ENCODE measurements around the gene KCMF1.

KCMF1 gene

DNA sequence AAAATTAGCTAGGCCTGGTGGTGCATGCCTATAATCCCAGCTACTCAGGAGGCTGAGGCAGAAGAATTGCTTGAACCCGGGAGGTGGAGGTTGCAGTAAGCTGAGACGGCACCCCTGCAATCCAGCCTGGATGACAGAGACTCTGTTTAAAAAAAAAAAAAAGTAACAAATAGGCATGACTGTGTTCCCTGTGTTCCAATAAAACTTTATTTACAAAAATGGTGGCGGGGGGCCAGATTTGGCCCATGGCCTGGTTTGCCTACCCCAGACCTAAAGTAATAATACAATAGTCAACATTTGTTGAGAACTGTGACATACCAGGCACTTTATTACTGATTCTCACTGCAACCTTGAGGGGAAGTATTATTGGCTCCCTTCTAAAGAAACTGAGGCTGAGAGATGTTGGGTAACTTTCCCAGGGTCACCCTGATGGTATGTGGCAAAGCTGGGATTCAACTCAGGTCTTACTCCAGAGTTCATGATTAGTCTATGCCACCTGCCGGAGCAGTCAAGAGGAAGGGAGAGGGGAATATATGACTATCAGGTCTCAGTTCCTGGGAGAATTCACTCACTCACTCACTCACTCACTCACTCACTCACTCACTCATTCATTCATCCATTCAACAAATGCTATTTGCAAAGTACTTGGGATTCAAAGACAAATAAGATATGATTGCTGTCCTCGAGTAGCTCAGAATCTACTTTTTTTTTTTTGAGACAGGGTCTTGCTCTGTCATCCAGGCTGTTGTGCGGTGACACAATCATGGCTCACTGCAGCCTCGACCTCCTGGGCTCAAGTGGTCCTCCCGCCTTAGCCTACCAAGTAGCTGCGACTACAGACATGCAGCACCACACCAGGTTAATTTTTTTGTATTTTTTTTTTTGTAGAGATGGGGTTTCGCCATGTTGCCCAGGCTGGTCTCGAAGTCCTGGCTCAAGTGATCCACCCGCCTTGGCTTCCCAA, 14.3 kb upstream of the KCMF1 start:
- DNase-seq, result no peak

DNA sequence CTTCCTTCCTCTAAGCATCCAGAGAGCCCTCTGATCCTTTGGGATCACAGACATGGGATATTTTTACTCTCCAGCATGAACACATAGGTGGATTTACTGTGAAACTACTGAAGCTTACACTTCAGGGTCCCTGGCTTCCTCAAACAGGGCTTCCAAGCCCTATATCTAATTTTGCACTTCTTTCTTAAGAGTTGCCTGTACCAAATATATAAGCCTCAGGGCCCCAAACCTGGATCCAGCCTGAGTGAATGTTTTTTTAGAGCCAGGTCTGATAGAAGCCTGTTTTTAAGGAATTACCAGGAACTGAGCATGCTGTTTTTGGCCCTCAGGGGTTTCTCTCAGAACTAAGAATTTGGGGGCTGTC, 13.2 kb upstream of the KCMF1 start:
- no peak for DNase-seq

DNA sequence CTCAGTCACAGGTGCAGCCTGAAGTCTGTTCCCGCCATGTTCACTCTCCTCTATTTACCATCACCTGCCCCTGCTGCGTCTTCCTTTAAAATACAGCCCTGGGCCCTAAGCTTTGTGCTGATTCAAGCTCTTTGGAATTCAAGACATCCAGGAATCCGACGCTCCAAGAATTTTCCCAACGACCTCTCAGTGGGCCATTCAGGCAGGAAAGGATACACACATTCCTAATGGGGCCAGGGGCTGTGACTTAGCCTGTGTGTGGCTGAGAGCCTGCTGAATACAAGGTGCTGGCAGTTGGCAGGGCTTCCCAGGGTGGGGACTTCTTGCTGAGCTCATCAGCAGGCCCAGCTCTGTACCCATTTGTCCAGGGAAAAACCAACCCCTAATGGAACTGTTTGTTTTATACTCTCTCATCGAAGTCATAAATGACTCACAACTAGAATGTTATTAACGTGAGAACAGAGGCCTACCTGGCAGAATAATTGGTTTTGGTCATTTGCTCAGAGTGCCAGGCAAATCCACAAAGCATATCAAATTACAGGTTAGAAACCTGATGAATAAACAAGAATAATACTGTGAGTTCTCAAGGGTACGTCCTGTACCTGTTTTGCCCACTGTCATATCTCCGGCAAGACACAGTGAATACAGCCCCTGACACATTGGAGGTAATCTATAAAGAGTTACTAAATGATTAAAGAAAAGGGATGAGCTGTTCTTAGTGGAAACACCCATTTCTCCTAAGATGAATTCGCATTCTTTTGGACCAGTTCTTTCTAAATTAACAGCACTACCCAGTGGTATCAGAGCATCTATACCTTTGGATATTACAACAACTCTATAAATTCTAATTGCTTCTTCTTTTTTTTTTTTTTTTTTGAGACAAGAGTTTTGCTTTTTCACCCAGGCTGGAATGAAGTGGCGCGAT, 12.6 kb upstream of the KCMF1 start:
- DNase-seq, result no peak

DNA sequence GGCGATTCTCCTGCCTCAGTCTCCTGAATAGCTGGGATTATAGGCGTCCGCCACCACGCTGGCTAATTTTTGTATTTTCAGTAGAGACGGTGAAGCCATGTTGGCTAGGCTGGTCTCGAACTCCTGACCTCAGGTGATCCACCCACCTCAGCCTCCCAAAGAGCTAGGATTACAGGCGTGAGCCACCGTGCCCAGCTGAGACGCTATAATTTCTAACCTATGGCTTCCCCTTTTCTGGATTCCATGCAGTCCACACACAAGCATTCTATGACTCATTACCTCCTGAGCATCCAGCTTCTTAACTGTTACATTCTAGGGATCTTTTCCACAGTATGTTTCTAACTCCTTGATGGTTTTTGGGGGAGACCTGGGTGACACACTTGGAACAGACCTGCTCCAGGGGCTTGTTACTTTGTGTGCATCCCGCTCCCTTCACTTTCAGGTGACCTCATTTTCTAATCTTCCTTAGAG, 11.8 kb upstream of the KCMF1 start:
- no peak for DNase-seq

DNA sequence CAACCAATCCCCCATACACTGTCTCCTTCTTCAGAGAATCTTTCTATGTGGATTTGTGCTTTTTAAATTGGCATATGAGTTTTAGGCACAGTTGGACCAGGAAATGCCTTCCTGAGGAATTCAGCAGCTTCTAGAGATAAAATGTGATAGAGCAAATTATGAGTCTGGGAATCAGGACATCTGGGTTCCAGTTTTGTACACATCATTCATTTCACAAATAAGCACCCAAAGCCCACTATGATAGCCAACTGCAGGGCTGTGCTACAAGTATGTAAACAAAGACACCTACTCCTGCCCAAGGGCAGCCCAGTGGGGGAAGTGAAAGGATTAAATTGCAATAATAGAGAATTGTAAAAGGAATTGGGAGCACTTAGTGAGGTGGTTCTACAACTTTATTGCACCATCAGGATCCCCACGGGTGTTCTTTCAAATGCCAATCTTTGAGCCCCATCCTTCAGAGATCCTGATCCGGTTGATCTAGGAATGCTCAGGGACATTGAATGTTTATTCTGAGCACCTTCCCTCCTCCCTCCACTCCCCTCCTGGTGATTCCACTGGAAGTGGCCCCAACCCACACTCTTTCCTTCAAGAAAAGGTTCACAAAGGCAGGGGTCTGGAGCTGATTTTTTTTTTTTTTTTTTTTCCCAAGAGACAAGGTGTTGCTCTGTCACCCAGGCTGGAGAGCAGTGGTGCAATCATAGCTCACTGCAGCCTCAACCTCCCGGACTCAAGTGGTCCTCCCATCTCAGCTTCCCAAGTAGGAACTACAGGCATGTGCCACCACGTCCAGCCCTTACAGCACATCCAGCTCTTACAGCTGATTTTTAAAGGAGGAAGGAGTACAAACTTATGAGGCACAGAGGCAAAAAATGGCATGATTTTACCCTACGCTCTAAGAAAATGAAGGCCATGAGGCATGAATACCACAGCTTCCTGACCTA, 11.1 kb upstream of the KCMF1 start:
- no peak for DNase-seq

DNA sequence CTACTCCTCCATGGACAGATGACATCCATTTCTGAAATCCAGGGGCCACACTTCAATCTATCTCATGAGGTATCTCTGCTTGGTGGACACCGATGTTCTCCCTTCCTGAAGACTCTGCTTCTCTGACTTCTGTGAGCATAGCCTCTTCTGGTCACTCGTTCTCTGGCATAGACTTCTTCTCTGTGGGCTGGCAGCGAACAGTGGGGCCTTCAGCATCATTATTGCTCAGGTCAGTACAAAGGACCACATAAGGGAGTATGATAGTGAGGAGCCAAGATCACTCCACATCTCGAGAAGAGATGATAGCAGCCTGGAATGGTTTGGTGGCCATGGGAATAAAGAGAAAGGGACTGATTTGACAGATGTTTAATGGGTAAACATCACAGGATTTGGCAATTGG, 8.0 kb upstream of the KCMF1 start:
- no peak for DNase-seq

DNA sequence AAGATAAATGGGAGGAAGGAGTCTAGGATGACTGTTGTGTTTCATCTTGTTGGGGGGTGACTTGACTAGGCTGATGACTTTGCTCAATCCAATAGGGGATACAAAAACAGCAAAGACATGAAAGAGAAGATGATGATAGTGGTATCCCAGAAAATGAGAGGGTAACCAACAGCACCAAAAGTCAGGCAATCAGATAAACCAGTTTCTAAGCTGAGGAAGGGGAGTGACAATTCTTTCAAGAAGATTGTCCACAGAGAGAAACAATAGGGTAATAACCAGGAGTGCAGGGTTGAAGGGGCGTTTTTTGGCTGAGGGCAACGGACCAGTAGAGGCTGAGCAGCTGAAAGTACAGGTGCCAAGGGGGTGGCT, 7.7 kb upstream of the KCMF1 start:
- no peak for DNase-seq

DNA sequence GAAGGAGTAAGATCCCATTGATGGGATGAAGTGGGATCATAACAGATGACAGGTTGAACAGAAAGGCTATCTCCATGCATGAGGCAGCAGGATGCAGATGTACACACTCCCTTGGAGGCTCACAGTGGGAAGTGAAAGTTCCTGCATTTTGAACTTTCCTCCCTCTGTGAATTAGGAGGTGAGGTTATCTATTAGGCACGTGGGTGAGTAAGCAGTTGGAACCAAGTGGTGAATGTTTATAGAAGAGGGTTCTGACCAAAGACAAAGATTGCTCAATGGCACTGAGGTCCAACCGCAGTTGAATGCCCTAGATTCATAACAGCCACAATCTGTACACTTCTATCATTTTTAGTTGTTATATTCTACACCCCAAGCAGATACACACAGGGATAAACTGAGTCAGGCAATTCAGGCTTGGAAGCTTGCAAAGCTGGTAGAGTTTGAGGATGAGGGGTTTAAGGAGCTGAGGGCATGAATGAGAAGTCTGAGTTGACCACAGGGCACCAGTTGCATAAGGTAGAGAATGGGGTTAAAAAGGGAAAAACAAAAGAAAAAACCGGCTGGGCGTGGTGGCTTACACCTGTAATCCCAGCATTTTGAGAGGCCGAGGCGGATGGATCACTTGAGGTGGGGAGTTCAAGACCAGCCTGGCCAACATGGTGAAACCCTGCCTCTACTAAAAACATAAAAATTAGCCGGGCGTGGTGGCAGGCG, 7.1 kb upstream of the KCMF1 start:
- no peak for DNase-seq

DNA sequence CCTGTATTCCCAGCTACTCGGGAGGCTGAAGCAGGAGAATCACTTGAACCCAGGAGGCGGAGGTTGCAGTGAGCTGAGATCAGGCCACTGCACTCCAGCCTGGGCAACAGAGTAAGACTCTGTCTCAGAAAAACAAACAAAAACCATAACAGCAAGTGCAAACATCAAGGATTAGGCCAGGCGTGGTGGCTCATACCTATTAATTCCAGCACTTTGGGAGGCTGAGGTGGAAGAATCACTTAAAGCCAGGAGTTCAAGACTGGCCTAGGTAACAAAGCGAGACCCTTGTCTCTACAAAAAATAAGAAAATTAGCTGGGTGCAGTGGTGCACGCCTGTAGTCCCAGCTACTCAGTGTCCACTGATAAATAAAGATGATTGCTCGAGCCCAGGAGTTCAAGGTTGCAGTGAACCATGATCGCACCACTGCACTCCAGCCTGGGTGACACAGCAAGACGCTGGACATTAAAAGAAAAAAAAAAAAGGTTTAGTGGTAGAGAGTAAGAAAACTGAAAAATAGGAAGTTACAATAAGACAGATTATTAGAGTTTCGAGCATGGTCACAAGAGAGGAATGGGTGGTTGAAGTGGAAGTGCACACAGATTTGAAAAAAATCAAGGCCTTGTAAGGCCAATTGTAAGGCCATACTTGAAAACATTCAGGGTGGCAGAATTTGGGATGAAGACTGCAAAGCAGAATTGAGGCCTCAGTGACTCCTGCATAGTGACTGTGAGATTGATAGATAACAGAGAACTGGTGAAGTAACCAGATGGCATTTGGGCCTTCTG, 6.4 kb upstream of the KCMF1 start:
- DNase-seq, result no peak

DNA sequence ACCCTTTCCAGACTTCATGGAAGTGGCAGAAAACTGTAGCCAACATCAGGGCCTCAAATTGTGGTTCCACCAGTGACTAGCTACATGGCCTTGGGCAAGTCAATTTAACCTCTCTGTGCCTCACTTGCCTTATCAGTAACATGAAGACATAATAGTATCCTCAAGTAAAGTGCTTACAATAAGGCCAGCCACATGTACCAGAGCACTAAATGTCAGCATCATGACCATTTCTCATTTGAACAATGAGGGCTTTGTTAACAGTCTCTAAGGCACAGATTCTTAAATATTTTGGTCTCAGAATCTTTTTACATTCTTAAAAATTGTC, 5.8 kb upstream of the KCMF1 start:
- no peak for DNase-seq

DNA sequence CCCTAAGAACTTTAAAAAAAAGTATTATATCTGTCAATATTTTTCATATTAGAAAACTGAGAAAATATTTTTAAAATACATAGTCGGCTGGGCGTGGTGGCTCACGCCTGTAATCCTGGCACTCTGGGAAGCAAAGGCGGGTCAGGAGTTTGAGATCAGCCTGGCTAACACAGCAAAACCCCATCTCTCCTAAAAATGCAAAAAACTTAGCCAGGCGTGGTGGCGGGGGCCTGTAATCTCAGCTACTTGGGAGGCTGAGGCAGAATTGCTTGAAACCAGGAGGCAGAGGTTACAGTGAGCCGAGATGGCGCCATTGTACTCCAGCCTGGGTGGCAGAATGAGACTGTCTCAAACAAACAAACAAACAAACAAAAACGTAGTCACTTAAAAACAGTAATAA, 5.1 kb upstream of the KCMF1 start:
- DNase-seq, result no peak

DNA sequence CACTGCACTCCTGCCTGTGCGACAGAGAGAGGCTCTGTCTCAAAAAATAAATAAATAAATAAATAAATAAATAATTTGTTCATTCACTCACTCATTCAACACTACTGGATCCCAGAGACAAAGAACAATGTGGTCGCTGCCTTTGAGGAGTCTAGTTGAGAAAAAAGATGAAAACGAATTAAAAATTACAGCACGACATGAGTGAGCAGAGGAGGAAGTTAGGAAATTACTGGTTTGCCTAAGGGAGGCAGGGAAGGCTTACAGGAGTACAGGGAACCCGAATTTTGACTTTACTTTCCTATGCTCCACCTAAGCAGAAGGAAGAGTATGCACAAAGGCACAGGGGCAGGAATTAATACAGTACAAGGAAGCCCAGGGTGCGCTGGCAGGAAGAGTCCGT, 4.2 kb upstream of the KCMF1 start:
- DNase-seq, result no peak

DNA sequence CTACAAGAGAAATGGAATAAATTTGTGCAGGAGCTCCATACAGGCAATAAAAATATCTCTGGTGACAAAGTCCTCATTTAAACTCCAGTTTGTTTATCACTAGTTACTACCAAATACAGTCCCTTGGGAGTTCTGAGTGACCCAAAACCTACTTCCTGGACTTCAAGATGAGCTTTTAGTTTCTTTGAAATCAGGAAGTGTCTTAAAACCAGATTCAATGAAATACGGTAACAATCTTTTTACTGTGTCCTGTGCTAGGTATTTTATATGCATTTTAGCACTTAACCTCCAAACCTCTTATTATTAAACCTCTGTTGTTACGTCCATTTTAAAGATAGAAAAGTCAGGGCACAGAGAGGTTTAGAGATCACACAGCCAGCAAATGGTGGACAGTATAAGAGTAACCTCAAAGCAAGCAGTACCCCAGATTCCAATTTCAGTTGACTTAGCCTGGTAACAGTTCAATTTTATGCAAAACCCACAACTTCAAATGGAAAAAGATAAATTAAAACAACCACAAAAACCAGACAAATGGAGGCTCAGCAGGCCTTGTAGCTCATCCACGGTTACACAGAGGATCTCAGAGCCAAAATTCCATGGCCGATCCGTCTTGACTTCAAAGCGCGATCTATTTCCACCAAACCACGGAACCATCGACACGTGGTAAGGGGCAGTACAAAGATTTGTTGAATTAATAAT, 1.3 kb upstream of the KCMF1 start:
- DNase-seq, result peak in 1 of 2 experiments; percentile 38

DNA sequence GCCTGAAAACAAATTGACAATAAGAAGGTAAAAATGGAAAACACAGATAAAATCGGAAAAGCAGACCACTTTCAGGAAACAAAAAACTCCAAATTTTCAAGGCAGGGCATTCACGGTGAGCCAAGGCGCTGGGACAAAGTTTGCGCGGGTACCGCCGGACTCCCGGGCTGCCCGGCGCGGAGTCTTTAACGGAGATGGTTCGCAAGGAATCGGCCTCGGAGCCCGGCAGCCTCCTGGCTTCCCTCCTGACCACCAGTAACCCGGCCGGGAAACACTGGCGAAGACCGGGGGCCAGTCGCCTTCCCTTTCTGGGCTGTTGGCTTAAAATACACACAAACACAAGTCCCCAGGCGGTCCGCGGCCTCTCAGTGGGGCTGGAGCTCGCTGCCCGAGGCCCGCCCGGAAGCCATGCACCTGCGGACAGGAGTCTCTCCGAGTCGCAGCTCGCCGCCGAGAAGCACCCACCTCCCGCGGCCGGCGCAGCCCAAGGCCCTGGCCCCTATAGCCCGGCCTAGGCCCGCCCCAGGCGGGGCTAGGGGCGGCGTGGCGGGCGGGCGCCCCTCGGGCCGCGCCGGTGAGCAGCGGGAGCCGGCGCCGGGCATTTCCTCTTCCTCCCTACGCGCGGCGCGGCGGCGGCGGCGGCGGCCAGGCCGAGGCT, 622 bp upstream of the KCMF1 start:
- DNase-seq, result peak; percentile 74 to 79

DNA sequence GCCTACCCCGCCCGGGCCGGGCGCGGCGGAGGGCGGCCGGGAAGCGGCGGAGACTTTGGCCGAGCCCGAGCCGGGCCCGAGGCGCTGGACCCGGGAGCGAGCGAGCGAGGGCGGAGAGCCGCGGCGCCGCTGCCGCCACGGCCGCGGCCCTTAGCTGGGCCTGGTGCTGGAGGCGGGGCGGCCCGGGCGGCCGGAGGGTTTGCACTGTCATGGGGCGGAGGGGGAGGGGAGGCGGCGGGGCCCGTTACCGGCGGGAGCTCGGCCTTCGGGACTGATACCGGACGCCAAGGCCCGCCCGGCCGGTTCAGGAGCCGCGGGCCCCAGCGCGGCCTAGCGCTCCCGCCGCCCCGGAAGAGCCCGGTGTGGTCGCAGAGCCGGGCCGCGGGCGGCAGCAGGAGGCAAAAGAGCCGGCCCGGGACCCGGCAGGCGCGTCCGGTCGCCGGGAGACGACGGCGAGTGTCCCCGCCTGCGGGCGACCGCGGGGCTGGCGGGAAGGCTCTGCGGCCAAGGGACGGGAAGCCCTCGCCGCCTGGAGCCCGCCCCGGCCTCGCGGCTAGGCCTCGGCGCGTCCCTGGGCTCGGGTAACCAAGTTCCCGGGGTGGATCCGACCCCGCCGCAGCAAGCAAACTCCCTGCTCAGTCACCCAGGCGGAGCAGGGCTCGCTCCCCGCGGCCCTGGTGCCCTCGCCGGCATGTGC, 697 bp downstream of the KCMF1 start:
- DNase-seq, result peak; percentile 72 to 80

DNA sequence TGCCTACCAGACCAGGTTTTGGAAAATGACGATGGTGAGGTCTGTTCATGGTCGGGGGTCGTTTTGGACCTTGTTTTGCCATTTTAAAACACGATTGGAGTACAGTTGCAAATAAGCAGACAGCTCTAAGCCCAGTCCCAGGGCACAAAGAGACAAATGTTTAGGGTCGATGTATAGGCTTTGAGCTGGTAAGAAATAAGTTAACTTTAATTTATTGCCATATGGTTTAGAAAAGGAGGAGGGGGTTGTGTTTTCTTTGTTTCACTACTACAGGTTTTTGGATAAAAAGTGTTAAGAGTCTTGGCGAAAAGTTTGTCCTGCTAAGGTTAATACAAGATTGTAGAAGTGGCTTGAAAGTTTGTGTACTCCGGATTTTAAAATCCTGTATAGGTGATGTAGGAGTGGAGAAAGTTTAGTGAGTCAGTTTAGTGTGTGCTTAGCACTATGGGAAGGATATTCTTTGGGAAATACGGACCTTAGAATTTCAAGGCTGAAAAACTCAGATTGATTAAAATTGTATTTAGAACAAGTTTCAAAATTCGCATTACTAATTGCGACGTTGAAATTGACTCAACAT, 1.3 kb downstream of the KCMF1 start:
- DNase-seq, result no peak

DNA sequence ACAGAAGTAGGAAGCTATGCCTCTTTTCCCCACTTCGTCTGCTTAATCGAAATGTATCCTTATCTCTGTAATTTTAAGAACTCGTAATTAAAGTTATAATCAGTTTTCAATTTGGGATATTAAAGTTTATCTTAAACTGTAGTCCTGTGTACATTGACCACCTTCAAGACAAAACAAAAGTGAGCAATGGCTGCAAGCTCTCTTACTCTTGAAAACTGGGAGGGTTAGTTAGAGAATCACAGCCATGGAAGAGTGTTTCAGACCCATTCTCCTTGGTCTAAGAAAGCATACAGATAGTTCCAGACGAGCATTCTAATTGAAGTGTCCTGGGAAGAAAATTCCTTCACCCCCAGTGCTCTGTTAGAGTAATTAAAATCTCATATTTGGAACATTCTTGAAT, 2.0 kb downstream of the KCMF1 start:
- DNase-seq, result no peak

DNA sequence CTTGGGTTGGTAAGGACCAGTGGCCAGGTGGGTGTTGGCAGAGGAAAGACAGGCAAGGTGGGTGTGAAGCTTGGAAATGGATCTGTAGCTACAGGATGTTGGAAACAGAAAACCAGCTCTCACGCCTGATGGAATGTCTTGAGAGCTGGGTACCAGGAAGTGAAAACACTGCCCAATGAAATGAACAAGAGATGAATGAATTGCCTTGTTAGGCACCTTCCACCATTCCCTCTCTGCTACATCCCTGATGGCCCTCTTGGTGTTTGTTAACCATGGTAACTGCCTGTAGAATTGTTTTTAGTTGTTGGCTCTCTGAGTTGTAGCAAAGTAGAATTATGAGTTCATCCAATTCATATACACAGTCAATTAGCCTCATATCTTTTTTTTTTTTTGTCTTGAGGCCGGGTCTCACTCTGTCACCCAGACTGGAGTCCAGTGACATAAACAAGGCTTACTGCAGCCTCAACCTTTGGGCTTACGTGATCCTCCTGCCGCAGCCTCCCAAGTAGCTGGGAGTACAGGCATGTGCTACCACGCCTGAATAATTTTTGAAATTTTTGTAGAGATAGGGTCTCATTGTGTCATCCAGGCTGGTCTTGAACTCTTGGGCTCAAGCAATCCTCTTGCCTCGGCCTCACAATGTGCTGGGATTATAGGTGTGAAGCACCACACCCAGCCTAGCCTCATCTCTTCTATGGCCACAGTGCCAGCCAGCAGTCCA, 9.5 kb downstream of the KCMF1 start:
- peak in 1 of 2 experiments; percentile 6 for DNase-seq
